ENCODE measurements around the gene TTC12.

DNA sequence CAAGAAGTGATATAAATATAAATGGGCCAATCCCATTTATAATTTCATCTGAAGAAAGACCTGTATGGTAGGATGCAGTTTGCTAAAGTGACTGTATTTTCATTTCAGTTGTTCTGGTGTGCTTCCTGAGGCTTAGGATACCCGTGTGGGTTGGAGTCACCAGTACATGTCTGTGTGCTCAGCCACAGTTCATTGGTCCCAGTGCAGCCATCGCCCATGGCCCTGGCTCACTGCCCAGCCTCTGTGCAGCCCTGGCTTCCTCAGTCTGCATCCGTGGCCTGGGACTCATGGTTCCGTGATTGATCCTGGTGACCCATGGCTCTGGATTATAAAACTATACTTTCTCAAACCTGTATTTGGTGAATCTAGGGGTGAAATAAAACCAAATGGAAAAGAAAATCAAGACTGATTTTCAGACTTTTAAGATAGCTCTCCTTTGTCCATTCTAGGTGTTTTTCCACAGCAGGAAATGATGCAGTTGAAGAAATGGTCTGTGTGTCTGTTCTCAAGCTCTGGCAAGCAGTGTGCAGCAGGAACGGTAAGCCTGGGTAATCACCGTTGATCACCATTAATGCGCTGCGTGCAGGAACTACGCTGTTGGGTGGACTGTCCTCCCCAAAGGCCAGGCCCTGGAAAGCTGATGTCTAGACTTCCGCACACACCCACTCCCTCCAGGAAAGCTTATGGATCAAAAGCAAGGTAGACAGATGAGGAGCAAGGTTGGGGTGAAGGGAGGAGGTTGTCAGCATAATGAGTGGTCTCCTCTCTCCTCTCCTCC is 27.2 kb downstream of the TTC12 start:
- TF ChIP-seq, protein P1, sequence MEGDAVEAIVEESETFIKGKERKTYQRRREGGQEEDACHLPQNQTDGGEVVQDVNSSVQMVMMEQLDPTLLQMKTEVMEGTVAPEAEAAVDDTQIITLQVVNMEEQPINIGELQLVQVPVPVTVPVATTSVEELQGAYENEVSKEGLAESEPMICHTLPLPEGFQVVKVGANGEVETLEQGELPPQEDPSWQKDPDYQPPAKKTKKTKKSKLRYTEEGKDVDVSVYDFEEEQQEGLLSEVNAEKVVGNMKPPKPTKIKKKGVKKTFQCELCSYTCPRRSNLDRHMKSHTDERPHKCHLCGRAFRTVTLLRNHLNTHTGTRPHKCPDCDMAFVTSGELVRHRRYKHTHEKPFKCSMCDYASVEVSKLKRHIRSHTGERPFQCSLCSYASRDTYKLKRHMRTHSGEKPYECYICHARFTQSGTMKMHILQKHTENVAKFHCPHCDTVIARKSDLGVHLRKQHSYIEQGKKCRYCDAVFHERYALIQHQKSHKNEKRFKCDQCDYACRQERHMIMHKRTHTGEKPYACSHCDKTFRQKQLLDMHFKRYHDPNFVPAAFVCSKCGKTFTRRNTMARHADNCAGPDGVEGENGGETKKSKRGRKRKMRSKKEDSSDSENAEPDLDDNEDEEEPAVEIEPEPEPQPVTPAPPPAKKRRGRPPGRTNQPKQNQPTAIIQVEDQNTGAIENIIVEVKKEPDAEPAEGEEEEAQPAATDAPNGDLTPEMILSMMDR (IDR thresholded peaks at IDR 0.05): no peak
- TF ChIP-seq POLR2AphosphoS5 (IDR thresholded peaks at IDR 0.05): no peak
- no peak for TF ChIP-seq POLR2A (IDR thresholded peaks at IDR 0.05)

Measured in prostate gland (tissue), 2 donors.